H9 (cell line): ENCODE measurements around the gene THSD4. TPM values are rescaled to one million over a fixed set of nuclear protein-coding genes. Genes with fewer than 3 reads are reported as not detected.

Experiments
- DNase-seq: peaks from one replicate; pipeline ENCODE4 v3.0.0-alpha.2; 2017
- H2AFZ ChIP-seq: one replicate; pipeline ENCODE4 v1.6.1; 2013; ENCODE audit warnings: mild to moderate bottlenecking, low read length, control low read depth, moderate library complexity
- H2AK5ac ChIP-seq: 2 replicates; pipeline ENCODE4 v1.6.1; 2013; ENCODE audit warnings: low read length, control low read depth, mixed read lengths; ENCODE audit not compliant: insufficient read length
- H2BK120ac ChIP-seq: one replicate; pipeline ENCODE4 v1.6.1; 2013; ENCODE audit warnings: low read depth, mild to moderate bottlenecking, low read length, control low read depth, inconsistent platforms; ENCODE audit not compliant: poor library complexity, severe bottlenecking
- H2BK12ac ChIP-seq: 2 replicates; pipeline ENCODE4 v1.6.1; 2013; ENCODE audit warnings: low read length, control low read depth, mixed read lengths, low read depth; ENCODE audit not compliant: insufficient read length
- H2BK15ac ChIP-seq: 2 replicates; pipeline ENCODE4 v1.6.1; 2013; ENCODE audit warnings: low read depth, low read length, control low read depth
- H2BK20ac ChIP-seq: one replicate; pipeline ENCODE4 v1.6.1; 2013; ENCODE audit warnings: low read depth, mild to moderate bottlenecking, low read length, control low read depth, inconsistent platforms; ENCODE audit not compliant: poor library complexity, severe bottlenecking
- H2BK5ac ChIP-seq: 2 replicates; pipeline ENCODE4 v1.6.1; 2013; ENCODE audit warnings: low read length, control low read depth, mixed read lengths; ENCODE audit not compliant: insufficient read length
- H3K14ac ChIP-seq: 2 replicates; pipeline ENCODE4 v1.6.1; 2013; ENCODE audit warnings: low read length, control low read depth; ENCODE audit not compliant: insufficient read depth
- H3K18ac ChIP-seq: 2 replicates; pipeline ENCODE4 v1.6.1; 2013; ENCODE audit warnings: low read depth, mild to moderate bottlenecking, mixed read lengths, low read length, control low read depth; ENCODE audit not compliant: insufficient read length
- H3K23ac ChIP-seq: 2 replicates; pipeline ENCODE4 v1.6.1; 2013; ENCODE audit warnings: low read length, control low read depth, mixed read lengths, low read depth; ENCODE audit not compliant: insufficient read length
- H3K23me2 ChIP-seq: 2 replicates; pipeline ENCODE4 v1.6.1; 2013; ENCODE audit warnings: low read depth, mild to moderate bottlenecking, mixed read lengths, low read length, control low read depth; ENCODE audit not compliant: insufficient read length, poor library complexity, severe bottlenecking
- H3K27ac ChIP-seq: 2 replicates; pipeline ENCODE4 v1.5.1; 2013; ENCODE audit warnings: low read length, control low read depth, mixed read lengths, low read depth; ENCODE audit not compliant: insufficient read length
- H3K27me3 ChIP-seq: 2 replicates; pipeline ENCODE4 v1.6.1; 2013; ENCODE audit warnings: low read length, control low read depth, inconsistent platforms; ENCODE audit not compliant: insufficient read depth
- H3K4ac ChIP-seq: 2 replicates; pipeline ENCODE4 v1.6.1; 2013; ENCODE audit warnings: low read depth, mild to moderate bottlenecking, control low read depth, inconsistent platforms, low read length, moderate library complexity
- H3K4me1 ChIP-seq: 2 replicates; pipeline ENCODE4 v1.6.1; 2013; ENCODE audit warnings: low read length, control low read depth, inconsistent platforms; ENCODE audit not compliant: insufficient read depth
- H3K4me2 ChIP-seq: 2 replicates; pipeline ENCODE4 v1.6.1; 2013; ENCODE audit warnings: low read length, control low read depth, mixed read lengths; ENCODE audit not compliant: insufficient read length, insufficient read depth
- H3K56ac ChIP-seq: 2 replicates; pipeline ENCODE4 v1.6.1; 2013; ENCODE audit warnings: low read depth, mild to moderate bottlenecking, mixed read lengths, low read length, control low read depth; ENCODE audit not compliant: insufficient read length
- H3K79me1 ChIP-seq: 2 replicates; pipeline ENCODE4 v1.6.1; 2013; ENCODE audit warnings: low read depth, mild to moderate bottlenecking, moderate library complexity, low read length, control low read depth, inconsistent platforms; ENCODE audit not compliant: insufficient read depth, poor library complexity, severe bottlenecking
- H3K79me2 ChIP-seq: 2 replicates; pipeline ENCODE4 v1.6.1; 2013; ENCODE audit warnings: low read length, control low read depth, inconsistent platforms; ENCODE audit not compliant: insufficient read depth
- H3K9ac ChIP-seq: 2 replicates; pipeline ENCODE4 v1.6.1; 2013; ENCODE audit warnings: low read length, control low read depth, mixed read lengths; ENCODE audit not compliant: insufficient read length; ENCODE audit errors: extremely low read depth
- H3K9me3 ChIP-seq: one replicate; pipeline ENCODE4 v1.6.1; 2013; ENCODE audit warnings: low read depth, low read length, inconsistent platforms; ENCODE audit not compliant: control insufficient read depth
- H3T11ph ChIP-seq: one replicate; pipeline ENCODE4 v1.6.1; 2013; ENCODE audit warnings: mild to moderate bottlenecking, low read length, control low read depth, inconsistent platforms
- H4K20me1 ChIP-seq: one replicate; pipeline ENCODE4 v1.6.1; 2013; ENCODE audit not compliant: control insufficient read depth, insufficient read length, insufficient read depth
- H4K5ac ChIP-seq: 2 replicates; pipeline ENCODE4 v1.6.1; 2013; ENCODE audit warnings: low read depth, mild to moderate bottlenecking, mixed read lengths, low read length, control low read depth; ENCODE audit not compliant: insufficient read length
- H4K8ac ChIP-seq: replicated peaks from 2 replicates; pipeline ENCODE4 v1.6.1; 2013; ENCODE audit warnings: low read length, control low read depth, mixed read lengths, low read depth; ENCODE audit not compliant: insufficient read length
- H4K91ac ChIP-seq: 2 replicates; pipeline ENCODE4 v1.6.1; 2013; ENCODE audit warnings: low read depth, mild to moderate bottlenecking, moderate library complexity, mixed read lengths, low read length, control low read depth; ENCODE audit not compliant: insufficient read length
- H3K27ac Mint-ChIP-seq, 3 experiments: 2 replicates in 2 of 3; 3 replicates in 1 of 3; pipeline ENCODE4 v1.8.0; 2020 to 2021; ENCODE audit warnings: mixed read lengths in 3 of 3, mild to moderate bottlenecking in 1 of 3, moderate library complexity in 1 of 3
- H3K27me3 Mint-ChIP-seq: 2 replicates; pipeline ENCODE4 v1.8.0; 2021; ENCODE audit warnings: low read depth, mild to moderate bottlenecking, moderate library complexity, mixed read lengths
- H3K36me3 Mint-ChIP-seq, 3 experiments: 2 replicates in 2 of 3; 3 replicates in 1 of 3; pipeline ENCODE4 v1.8.0; 2020 to 2021; ENCODE audit warnings: low read depth in 3 of 3, mixed read lengths in 3 of 3; ENCODE audit not compliant: insufficient read depth in 1 of 3
- H3K4me1 Mint-ChIP-seq, 2 experiments: 2 replicates each; pipeline ENCODE4 v1.8.0; 2020; ENCODE audit warnings: mixed read lengths in 2 of 2
- H3K4me3 Mint-ChIP-seq, 2 experiments: 2 replicates in 1 of 2; 3 replicates in 1 of 2; pipeline ENCODE4 v1.8.0; 2020 to 2021; ENCODE audit warnings: mild to moderate bottlenecking in 2 of 2, mixed read lengths in 2 of 2, moderate library complexity in 1 of 2
- H3K9me3 Mint-ChIP-seq, 2 experiments: 2 replicates in 1 of 2; 3 replicates in 1 of 2; pipeline ENCODE4 v1.8.0; 2020; ENCODE audit warnings: mild to moderate bottlenecking in 2 of 2, mixed read lengths in 2 of 2, moderate library complexity in 1 of 2
- CTCF ChIP-seq: fragments of 200-600 bp; sonication (generic); conservative IDR thresholded peaks from 3 replicates; pipeline ENCODE4 v1.8.0; 2021; ENCODE audit warnings: antibody characterized with exemption, mild to moderate bottlenecking
- WGBS: extraction: QIAGEN DNeasy Blood & Tissue Kit; methylation state at CpG from one replicate; pipeline ENCODE4 v1.1.7; 2013; ENCODE audit warnings: missing lambda C conversion rate, low lambda C conversion rate, mixed read lengths; ENCODE audit not compliant: insufficient read length; ENCODE audit errors: extremely low coverage; 5-methylcytosine and 5-hydroxymethylcytosine counted together
- total RNA-seq: library from RNA; stranded (reverse); gene quantifications from 2 replicates; pipeline ENCODE4 v1.2.1, GENCODE V29; 2021

Gene THSD4
- total RNA-seq, 1 experiment from 2014 or later, result 5.5 TPM

- H3K79me1 ChIP-seq, result no peaks in the 10 kb centered on the region
- no peaks in the 10 kb centered on the region for H4K20me1 ChIP-seq
- no peak overlapping the region for H3K9ac ChIP-seq
- H4K8ac ChIP-seq, result no peak overlapping the region
- TF ChIP-seq CTCF, result no peak
- H3K27me3 ChIP-seq, result no peaks in the 10 kb centered on the region
- peaks cover 12 to 21% of the 10 kb centered on the region in 2 experiments for H3K4me1 Mint-ChIP-seq
- H2BK5ac ChIP-seq, result no peak overlapping the region
- H3K23ac ChIP-seq, result no peak overlapping the region
- no peak overlapping the region; a peak in 1 of 7 replicates for H3K27ac Mint-ChIP-seq
- no peak overlapping the region for H2BK12ac ChIP-seq
- H2AFZ ChIP-seq, result no peak overlapping the region
- no CpG with 5 or more reads among the region's 5 CpGs for WGBS
- no peak overlapping the region for H3T11ph ChIP-seq
- H2BK120ac ChIP-seq, result no peak overlapping the region
- no peak overlapping the region for H4K5ac ChIP-seq
- no peak overlapping the region for H4K91ac ChIP-seq
- no peak overlapping the region for H3K4me3 Mint-ChIP-seq
- H3K56ac ChIP-seq, result no peak overlapping the region
- H3K4me1 ChIP-seq, result no peaks in the 10 kb centered on the region
- H2BK15ac ChIP-seq, result no peak overlapping the region
- H3K9me3 ChIP-seq, result no peaks in the 10 kb centered on the region
- peaks cover 1% of the 10 kb centered on the region; the same call in 1 of the 2 replicates for H3K27me3 Mint-ChIP-seq
- no peaks in the 10 kb centered on the region for H3K23me2 ChIP-seq
- no peak overlapping the region for H2BK20ac ChIP-seq
- no peaks in the 10 kb centered on the region for H3K79me2 ChIP-seq
- H3K18ac ChIP-seq, result no peak overlapping the region
- H3K14ac ChIP-seq, result no peak overlapping the region
- DNase-seq, result no peak
- no peak overlapping the region for H3K27ac ChIP-seq
- no peaks in the 10 kb centered on the region for H3K36me3 Mint-ChIP-seq
- H3K9me3 Mint-ChIP-seq, result no peaks in the 10 kb centered on the region
- H3K4me2 ChIP-seq, result no peak overlapping the region
- no peak overlapping the region for H2AK5ac ChIP-seq
- no peak overlapping the region for H3K4ac ChIP-seq
Observed at GRCh38 chr15:71232411-71232810, 117.1 kb downstream of the THSD4 start.
